ENCODE data around the gene TEAD3. TPM values are rescaled to one million over a fixed set of nuclear protein-coding genes. Genes with fewer than 3 reads are reported as not detected.
A peak's percentile ranks its signal among the peaks of the same experiment; 100 is the strongest.

TEAD3 gene
- total and polyA plus RNA-seq, 10 of the 15 experiments (the other 5 are each of a cell fraction or from before 2014, with no cell fraction given), result 0.02 to 0.28 (median 0.18) TPM; not detected in 5

- TF ChIP-seq, protein P1, sequence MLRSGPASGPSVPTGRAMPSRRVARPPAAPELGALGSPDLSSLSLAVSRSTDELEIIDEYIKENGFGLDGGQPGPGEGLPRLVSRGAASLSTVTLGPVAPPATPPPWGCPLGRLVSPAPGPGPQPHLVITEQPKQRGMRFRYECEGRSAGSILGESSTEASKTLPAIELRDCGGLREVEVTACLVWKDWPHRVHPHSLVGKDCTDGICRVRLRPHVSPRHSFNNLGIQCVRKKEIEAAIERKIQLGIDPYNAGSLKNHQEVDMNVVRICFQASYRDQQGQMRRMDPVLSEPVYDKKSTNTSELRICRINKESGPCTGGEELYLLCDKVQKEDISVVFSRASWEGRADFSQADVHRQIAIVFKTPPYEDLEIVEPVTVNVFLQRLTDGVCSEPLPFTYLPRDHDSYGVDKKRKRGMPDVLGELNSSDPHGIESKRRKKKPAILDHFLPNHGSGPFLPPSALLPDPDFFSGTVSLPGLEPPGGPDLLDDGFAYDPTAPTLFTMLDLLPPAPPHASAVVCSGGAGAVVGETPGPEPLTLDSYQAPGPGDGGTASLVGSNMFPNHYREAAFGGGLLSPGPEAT (IDR thresholded peaks at IDR 0.05; ENCODE audit: low read depth), result no peak
- TF ChIP-seq JUNB (IDR thresholded peaks at IDR 0.05) (no peak), EED (IDR thresholded peaks at IDR 0.05; ENCODE audit: low read depth) (no peak), NFIC (IDR thresholded peaks at IDR 0.05; ENCODE audit: low read depth, low read length) (no peak), ATF7 (IDR thresholded peaks at IDR 0.05; ENCODE audit: low read depth) (no peak)
- TF ChIP-seq, protein P2, sequence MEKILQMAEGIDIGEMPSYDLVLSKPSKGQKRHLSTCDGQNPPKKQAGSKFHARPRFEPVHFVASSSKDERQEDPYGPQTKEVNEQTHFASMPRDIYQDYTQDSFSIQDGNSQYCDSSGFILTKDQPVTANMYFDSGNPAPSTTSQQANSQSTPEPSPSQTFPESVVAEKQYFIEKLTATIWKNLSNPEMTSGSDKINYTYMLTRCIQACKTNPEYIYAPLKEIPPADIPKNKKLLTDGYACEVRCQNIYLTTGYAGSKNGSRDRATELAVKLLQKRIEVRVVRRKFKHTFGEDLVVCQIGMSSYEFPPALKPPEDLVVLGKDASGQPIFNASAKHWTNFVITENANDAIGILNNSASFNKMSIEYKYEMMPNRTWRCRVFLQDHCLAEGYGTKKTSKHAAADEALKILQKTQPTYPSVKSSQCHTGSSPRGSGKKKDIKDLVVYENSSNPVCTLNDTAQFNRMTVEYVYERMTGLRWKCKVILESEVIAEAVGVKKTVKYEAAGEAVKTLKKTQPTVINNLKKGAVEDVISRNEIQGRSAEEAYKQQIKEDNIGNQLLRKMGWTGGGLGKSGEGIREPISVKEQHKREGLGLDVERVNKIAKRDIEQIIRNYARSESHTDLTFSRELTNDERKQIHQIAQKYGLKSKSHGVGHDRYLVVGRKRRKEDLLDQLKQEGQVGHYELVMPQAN (conservative IDR thresholded peaks at IDR 0.05), result 0 out of 2 replicates have a peak, but pooled peaks have one; percentile 30
These were observed at the start of gene TEAD3 (continued) for GRCh38 chr6:35496841-35497570.

DNA sequence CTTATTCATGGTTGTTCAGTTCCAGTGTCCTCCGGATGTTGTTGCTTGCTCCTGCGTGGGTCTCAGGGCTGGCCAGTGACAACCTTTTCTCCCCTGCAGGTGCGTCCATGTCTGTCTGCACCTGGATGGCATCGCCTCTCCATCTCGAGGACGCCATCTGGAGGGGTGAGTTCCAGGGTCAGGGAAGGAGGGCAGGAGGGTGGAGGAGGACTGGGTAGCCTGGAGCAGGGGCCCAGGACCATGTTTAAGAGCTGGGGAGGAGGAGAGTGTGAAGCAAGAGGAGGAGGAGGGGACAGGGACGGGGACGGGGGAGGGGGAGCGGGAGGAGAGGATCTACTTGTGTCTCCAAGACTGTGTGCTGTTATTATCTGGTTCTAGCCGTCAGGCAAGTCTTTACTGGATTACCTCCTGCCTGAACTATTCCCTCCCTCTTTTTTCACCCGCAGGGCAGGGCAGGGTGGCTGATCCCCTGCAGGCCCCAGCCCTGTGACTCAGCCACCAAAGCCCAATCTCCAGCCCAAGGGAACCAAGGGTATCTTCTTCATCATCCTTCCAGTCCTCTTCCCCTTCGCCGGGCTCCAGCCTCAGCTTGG, 48.0 kb upstream of the TEAD3 start:
- no peak for ATAC-seq
- CTCF ChIA-PET, result interaction anchor here (1.9 kb wide), 1 partner anchor 192 kb away, joined by 5 read pairs; the partner anchor contains the start of gene ARMC12
- no peak for TF ChIP-seq ZNF274 (IDR thresholded peaks at IDR 0.05; ENCODE audit: insufficient read depth, insufficient read length)
- no peak for TF ChIP-seq DPF2 (IDR thresholded peaks at IDR 0.05)
- no peak for TF ChIP-seq CUX1 (IDR thresholded peaks at IDR 0.05; ENCODE audit: insufficient replicate concordance, low read depth, low read length)
- no peak for TF ChIP-seq STAT3 (IDR thresholded peaks at IDR 0.05; ENCODE audit: low read depth, low read length)
- no peak for TF ChIP-seq CBX5 (IDR thresholded peaks at IDR 0.05; ENCODE audit: low read depth)
- TF ChIP-seq BACH1 (IDR thresholded peaks at IDR 0.05; ENCODE audit: borderline replicate concordance), result no peak
- no peak for TF ChIP-seq ATF3 (IDR thresholded peaks at IDR 0.05; ENCODE audit: borderline replicate concordance, extremely low read depth, low read depth, low read length)

More for the DNA sequence above, 48.0 kb upstream of the TEAD3 start:
- 69% methylated on average over 10 of the region's 13 CpGs for WGBS (ENCODE audit: insufficient coverage, insufficient replicate concordance, low lambda C conversion rate, missing lambda C conversion rate)
- no peaks in the 10 kb centered on the region for H3K36me3 ChIP-seq (ENCODE audit: control insufficient read depth in 2 of 2, insufficient read depth in 2 of 2, low read length in 1 of 2)
- ChIA-PET POLR2A (no interaction called here), SMC1A (ENCODE audit: uncharacterized antibody, unreplicated experiment) (no interaction called here), RAD21 (ENCODE audit: unreplicated experiment) (no interaction called here)
- H3K27ac ChIP-seq (ENCODE audit: control insufficient read depth, insufficient read depth), result no peak overlapping the region
- no peak overlapping the region for H2AFZ ChIP-seq (ENCODE audit: control insufficient read depth, low read depth, low read length)
- no peak overlapping the region for H3K4me3 ChIP-seq
- DNase-seq (ENCODE audit: low read depth, low spot score), result no peak
- H3K9ac ChIP-seq (ENCODE audit: control insufficient read depth, insufficient read depth, low read length), result no peak overlapping the region
- no peaks in the 10 kb centered on the region for H4K20me1 ChIP-seq (ENCODE audit: control insufficient read depth, insufficient read depth)
- intact Hi-C loops (cut with micrococcal nuclease; ENCODE audit: unreplicated experiment) (no loop called here), in situ Hi-C loops (cut with MboI) (no loop called here)
- BruUV-seq (replicated peaks), result no TSS peak
- no peaks in the 10 kb centered on the region for H3K4me1 ChIP-seq (ENCODE audit: control insufficient read depth, insufficient read depth, low read length)
- no peaks in the 10 kb centered on the region for H3K79me2 ChIP-seq (ENCODE audit: control insufficient read depth, insufficient read depth, low read length)
- H3K4me2 ChIP-seq (ENCODE audit: control insufficient read depth, insufficient read depth), result no peak overlapping the region
- no peaks in the 10 kb centered on the region for H3K9me3 ChIP-seq (replicated peaks; ENCODE audit: control insufficient read depth, insufficient read depth, low read length)
- H3K27me3 ChIP-seq (replicated peaks in 1 of 2; ENCODE audit: control insufficient read depth in 2 of 2, insufficient read depth in 2 of 2, low read length in 1 of 2), result no peaks in the 10 kb centered on the region; a peak in 1 of 4 replicates
- no peak for FAIRE-seq

Measured in GM12878 (cell line).